ENCODE measurements around the gene VANGL1.

Gene VANGL1

DNA sequence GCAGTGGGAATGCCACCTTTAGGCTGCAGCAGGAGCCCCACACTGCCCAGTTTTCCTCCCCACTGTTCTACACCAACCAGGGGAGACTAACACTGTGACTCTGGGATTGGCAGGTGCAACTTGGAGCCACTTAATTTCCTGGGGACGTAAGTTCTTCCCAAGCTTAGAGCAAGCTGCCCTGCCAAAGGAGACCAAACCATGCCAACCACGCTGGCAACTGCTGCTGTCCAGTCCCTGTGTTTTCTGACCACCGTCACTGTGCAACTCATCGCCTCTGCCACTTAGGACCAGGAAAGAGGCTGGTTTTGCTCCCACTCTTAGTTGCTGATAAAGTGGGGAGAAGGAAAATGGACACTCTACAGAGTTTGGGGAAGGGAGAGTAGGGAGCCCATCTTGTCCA is 50.5 kb downstream of the VANGL1 start:
- Mint-ChIP-seq H3K36me3 (no peaks in the 10 kb centered on the region), H3K9me3 (ENCODE audit: low read depth) (no peaks in the 10 kb centered on the region), H3K27me3 (no peaks in the 10 kb centered on the region), H3K27ac (no peak overlapping the region), H3K4me1 (ENCODE audit: low read depth) (no peaks in the 10 kb centered on the region), H3K4me3 (no peak overlapping the region)

- no peak overlapping the region for H3K4me3 Mint-ChIP-seq
- no peaks in the 10 kb centered on the region for H3K9me3 Mint-ChIP-seq (ENCODE audit: low read depth)
- no peaks in the 10 kb centered on the region for H3K36me3 Mint-ChIP-seq
Measured at GRCh38 chr1:115694805-115695204, 53.0 kb downstream of the VANGL1 start.

GRCh38 chr1:115697619-115698018 is 55.8 kb downstream of the VANGL1 start:
- Mint-ChIP-seq H3K27ac (no peak overlapping the region), H3K36me3 (no peaks in the 10 kb centered on the region), H3K27me3 (peaks cover 2% of the 10 kb centered on the region), H3K4me3 (no peak overlapping the region), H3K4me1 (ENCODE audit: low read depth) (no peaks in the 10 kb centered on the region), H3K9me3 (ENCODE audit: low read depth) (no peaks in the 10 kb centered on the region)

More at GRCh38 chr1:115694805-115695204, 53.0 kb downstream of the VANGL1 start:
- Mint-ChIP-seq H3K27me3 (no peaks in the 10 kb centered on the region), H3K27ac (no peak overlapping the region), H3K4me1 (ENCODE audit: low read depth) (no peaks in the 10 kb centered on the region)

DNA sequence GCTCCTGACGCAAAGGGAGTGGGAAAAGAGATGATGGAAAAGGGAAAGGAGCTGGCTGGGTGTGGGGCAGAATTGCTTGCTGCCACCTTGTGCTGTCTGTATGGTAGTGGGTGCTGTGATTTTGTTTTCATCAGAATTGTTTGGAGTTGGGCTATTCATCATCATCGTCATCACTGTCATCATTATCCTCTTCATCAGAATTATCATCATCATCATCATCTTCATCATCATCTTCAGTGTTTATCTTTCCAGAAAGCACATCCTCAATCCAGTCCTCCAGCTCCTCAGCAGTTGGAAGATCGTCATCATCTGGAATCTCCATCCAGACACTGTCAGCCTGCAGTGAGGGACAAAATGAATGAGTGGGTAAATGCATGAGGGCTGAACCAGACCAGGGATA is 59.3 kb downstream of the VANGL1 start:
- Mint-ChIP-seq H3K27me3 (peaks cover 2% of the 10 kb centered on the region), H3K36me3 (no peaks in the 10 kb centered on the region), H3K9me3 (ENCODE audit: low read depth) (no peaks in the 10 kb centered on the region), H3K4me3 (no peak overlapping the region), H3K27ac (no peak overlapping the region), H3K4me1 (ENCODE audit: low read depth) (no peaks in the 10 kb centered on the region)

GRCh38 chr1:115702959-115703358 is 61.2 kb downstream of the VANGL1 start:
- Mint-ChIP-seq H3K27ac (no peak overlapping the region), H3K4me3 (no peak overlapping the region), H3K36me3 (no peaks in the 10 kb centered on the region), H3K9me3 (ENCODE audit: low read depth) (no peaks in the 10 kb centered on the region), H3K4me1 (ENCODE audit: low read depth) (no peaks in the 10 kb centered on the region), H3K27me3 (peaks cover 5% of the 10 kb centered on the region)

GRCh38 chr1:115705085-115705951 is 63.5 kb downstream of the VANGL1 start:
- Mint-ChIP-seq H3K4me1 (ENCODE audit: low read depth) (no peaks in the 10 kb centered on the region), H3K27ac (no peak overlapping the region), H3K9me3 (ENCODE audit: low read depth) (no peaks in the 10 kb centered on the region), H3K36me3 (no peaks in the 10 kb centered on the region), H3K4me3 (no peak overlapping the region), H3K27me3 (peaks cover 9% of the 10 kb centered on the region)

DNA sequence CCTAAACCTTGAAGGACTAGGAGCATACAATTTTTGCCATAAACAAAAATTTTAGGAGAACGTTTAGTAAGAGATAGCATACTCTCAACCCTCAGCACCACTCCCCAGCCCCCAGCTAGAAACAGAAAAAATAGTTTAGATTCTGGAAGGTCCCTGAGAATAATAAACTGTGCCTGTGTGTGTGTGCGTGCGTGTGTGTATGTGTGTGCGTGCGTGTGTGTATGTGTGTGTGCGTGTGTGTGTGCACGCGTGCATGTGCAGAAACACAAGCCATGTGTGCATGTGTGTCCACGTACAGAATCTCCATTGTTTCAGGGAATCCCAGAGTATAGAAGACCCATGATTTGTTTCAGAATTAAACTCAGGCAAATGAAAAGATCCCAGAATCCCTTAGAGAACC is 64.2 kb downstream of the VANGL1 start:
- Mint-ChIP-seq H3K27ac (no peak overlapping the region), H3K36me3 (no peaks in the 10 kb centered on the region), H3K27me3 (peaks cover 9% of the 10 kb centered on the region), H3K4me3 (no peak overlapping the region), H3K9me3 (ENCODE audit: low read depth) (no peaks in the 10 kb centered on the region), H3K4me1 (ENCODE audit: low read depth) (no peaks in the 10 kb centered on the region)

DNA sequence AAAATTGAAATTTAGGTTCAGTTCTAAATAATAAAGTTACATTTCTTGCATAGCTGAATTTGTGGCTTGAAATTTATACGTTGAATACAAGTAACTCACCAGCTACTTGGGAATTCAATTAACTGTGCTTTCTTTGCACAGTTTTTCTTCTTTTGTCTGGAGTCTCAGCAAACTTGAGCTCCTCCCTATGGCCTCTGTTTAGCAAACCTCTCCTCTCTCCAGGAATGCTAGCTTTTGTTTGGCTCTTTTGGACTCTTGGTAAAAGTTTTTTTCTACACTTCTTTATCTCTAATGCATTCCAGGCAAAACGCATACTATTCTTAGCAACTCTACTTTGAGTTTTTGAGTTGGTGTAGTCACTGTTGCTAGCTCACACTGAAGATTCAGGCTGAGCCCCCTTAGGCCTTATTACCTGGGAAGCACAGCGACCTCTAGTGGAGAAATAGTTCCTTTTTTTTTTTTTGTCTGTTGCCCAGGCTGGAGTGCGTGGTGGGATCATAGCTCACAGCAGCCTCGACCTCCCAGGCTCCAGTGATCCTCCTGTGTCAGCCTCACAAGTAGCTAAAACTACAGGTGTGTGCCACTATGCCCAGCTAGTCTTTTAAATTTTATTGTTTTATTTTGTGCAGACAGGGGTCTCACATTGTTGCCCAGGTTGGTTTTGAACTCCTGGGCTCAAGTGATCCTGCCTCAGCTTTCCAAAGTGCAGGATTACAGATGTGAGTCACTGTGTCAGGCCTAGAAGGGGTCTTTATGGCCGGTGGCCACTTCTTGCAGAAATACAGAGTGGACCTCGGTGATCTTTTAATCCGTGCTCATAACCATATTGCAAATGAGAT is 65.0 kb downstream of the VANGL1 start:
- Mint-ChIP-seq H3K9me3 (ENCODE audit: low read depth) (no peaks in the 10 kb centered on the region), H3K4me3 (no peak overlapping the region), H3K27ac (no peak overlapping the region), H3K4me1 (ENCODE audit: low read depth) (no peaks in the 10 kb centered on the region), H3K36me3 (no peaks in the 10 kb centered on the region), H3K27me3 (peaks cover 9% of the 10 kb centered on the region)

DNA sequence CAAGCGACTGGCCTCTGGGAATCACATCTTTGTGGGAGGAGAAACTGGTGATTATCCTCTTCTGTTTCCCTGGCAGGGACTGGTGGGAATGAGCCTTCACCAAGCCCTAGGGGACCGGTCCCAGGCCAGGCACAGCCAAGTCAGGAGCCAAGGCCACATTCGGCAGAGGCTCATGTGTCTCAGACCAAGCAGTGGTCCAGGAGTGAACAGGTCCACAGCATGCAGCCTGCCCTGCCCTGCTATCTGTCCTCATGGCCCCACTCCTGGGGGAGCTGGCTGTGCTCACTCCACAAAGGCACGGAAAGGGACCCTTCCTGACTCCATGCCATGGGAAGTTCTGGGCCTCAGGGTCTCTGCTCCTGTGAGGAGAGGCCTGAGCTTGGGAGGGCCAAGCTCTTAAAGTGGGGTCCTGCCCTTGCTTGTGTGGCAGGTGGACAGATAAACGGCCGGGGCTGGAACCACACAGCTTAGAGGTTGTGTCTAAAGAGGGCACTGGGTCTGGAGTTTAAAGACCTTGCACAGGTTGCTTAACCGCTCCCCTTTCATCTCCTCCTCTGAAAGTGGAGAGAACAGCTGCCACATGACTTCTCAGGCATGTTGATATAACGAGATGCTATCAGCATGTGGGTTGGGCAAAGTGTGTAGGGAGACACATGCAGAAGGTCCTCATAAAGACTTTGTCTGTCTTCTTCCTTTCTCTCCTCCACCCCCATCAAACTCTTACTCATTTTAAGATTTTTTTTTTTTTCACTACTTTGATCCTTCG is 69.3 kb downstream of the VANGL1 start:
- Mint-ChIP-seq H3K27ac (no peak overlapping the region), H3K4me3 (no peak overlapping the region), H3K36me3 (no peaks in the 10 kb centered on the region), H3K27me3 (peaks cover 7% of the 10 kb centered on the region), H3K4me1 (ENCODE audit: low read depth) (no peaks in the 10 kb centered on the region), H3K9me3 (ENCODE audit: low read depth) (no peaks in the 10 kb centered on the region)

GRCh38 chr1:115712911-115713609 is 71.3 kb downstream of the VANGL1 start:
- no peaks in the 10 kb centered on the region for H3K9me3 Mint-ChIP-seq (ENCODE audit: low read depth)
- H3K27ac Mint-ChIP-seq = no peak overlapping the region
- H3K4me1 Mint-ChIP-seq (ENCODE audit: low read depth) = no peaks in the 10 kb centered on the region
- H3K36me3 Mint-ChIP-seq = no peaks in the 10 kb centered on the region
- H3K27me3 Mint-ChIP-seq = peaks cover 6% of the 10 kb centered on the region
- H3K4me3 Mint-ChIP-seq = no peak overlapping the region

DNA sequence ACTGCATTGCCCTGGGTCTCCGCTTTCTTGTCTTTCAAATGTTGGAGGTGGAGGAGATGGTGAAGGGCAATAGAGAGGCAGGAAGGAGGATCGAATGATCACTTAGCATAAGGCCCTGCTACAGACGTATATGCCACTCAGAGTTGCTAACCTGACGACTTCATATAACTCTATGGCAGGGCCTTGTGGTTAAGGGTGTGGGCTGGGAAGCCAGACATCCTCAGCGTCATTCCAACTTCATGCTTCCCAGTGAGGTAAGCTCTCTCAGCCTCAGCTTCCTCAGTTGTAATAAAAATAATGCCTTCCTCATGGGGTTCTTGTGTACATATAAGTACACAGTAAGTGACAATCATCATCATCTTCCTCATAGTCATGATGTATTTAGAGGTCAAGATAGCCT is 72.1 kb downstream of the VANGL1 start:
- no peaks in the 10 kb centered on the region for H3K9me3 Mint-ChIP-seq (ENCODE audit: low read depth)
- no peaks in the 10 kb centered on the region for H3K36me3 Mint-ChIP-seq
- no peaks in the 10 kb centered on the region for H3K4me1 Mint-ChIP-seq (ENCODE audit: low read depth)
- H3K4me3 Mint-ChIP-seq = no peak overlapping the region
- H3K27ac Mint-ChIP-seq = no peak overlapping the region
- peaks cover 6% of the 10 kb centered on the region for H3K27me3 Mint-ChIP-seq

- Mint-ChIP-seq H3K36me3 (no peaks in the 10 kb centered on the region), H3K9me3 (ENCODE audit: low read depth) (no peaks in the 10 kb centered on the region), H3K4me1 (ENCODE audit: low read depth) (no peaks in the 10 kb centered on the region), H3K4me3 (no peak overlapping the region), H3K27ac (no peak overlapping the region), H3K27me3 (peaks cover 6% of the 10 kb centered on the region)
Measured at GRCh38 chr1:115714572-115715141, 72.9 kb downstream of the VANGL1 start.

- peaks cover 5% of the 10 kb centered on the region for H3K27me3 Mint-ChIP-seq
- no peaks in the 10 kb centered on the region for H3K4me1 Mint-ChIP-seq (ENCODE audit: low read depth)
- H3K36me3 Mint-ChIP-seq = no peaks in the 10 kb centered on the region
- H3K27ac Mint-ChIP-seq = no peak overlapping the region
- no peaks in the 10 kb centered on the region for H3K9me3 Mint-ChIP-seq (ENCODE audit: low read depth)
- H3K4me3 Mint-ChIP-seq = no peak overlapping the region
Measured at GRCh38 chr1:115717541-115717940, 75.8 kb downstream of the VANGL1 start.

All from activated naive CD8-positive, alpha-beta T cell (primary cell).